Left renal cortex interstitium (tissue), 4 donors: ENCODE data around the gene FARP2. TPM values are rescaled to one million over a fixed set of nuclear protein-coding genes. Genes with fewer than 3 reads are reported as not detected.

ENCODE experiments used
- DNase-seq, 4 donors: peaks; one replicate each; pipeline ENCODE4 v3.0.0-alpha.2; 2013; ENCODE audit warnings: low read depth in 4 of 4, low spot score in 2 of 4, missing footprints in 1 of 4
- polyA plus RNA-seq, 4 donors: library from polyadenylated mRNA; unstranded; fragments of 120-200 nt; gene quantifications; one replicate each; pipeline ENCODE4 v1.2.1, GENCODE V29; 2013; ENCODE audit not compliant: insufficient read length in 4 of 4

FARP2 gene
- polyA plus RNA-seq, 4 donors = 44.4 to 65.8 (median 54.5) TPM

- DNase-seq = no peak
Measured at GRCh38 chr2:241540771-241541561, 184.9 kb downstream of the FARP2 start.

- no peak for DNase-seq
Measured at GRCh38 chr2:241541564-241542277, 185.6 kb downstream of the FARP2 start.

GRCh38 chr2:241542278-241542605 is 186.2 kb downstream of the FARP2 start:
- no peak for DNase-seq

Other genes starting within 250 kb of the FARP2 start
- gene PASK, start 206.8 kb upstream of the FARP2 start, polyA plus RNA-seq = 10 to 100 TPM; 10.3 to 26.7 (median 17.3) TPM
- gene PPP1R7, start 205.8 kb upstream of the FARP2 start, polyA plus RNA-seq = 10 to 100 TPM; 80.2 to 90.8 (median 80.6) TPM
- gene ANO7, start 167.6 kb upstream of the FARP2 start, polyA plus RNA-seq = 1 to 10 TPM; 1.3 to 3.4 (median 1.9) TPM
- 100 to 1,000 TPM; 338 to 397 (median 387) TPM for gene HDLBP, start 40.6 kb upstream of the FARP2 start, polyA plus RNA-seq
- gene SEPTIN2, start 40.4 kb upstream of the FARP2 start, polyA plus RNA-seq = 100 to 1,000 TPM; 538 to 630 (median 566) TPM
- 100 to 1,000 TPM; 189 to 222 (median 210) TPM for gene STK25, start 152.3 kb downstream of the FARP2 start, polyA plus RNA-seq
- gene BOK, start 202.5 kb downstream of the FARP2 start, polyA plus RNA-seq = 10 to 100 TPM; 22.8 to 38.0 (median 25.3) TPM